ENCODE measurements around the gene CALML5. TPM values are rescaled to one million over a fixed set of nuclear protein-coding genes. Genes with fewer than 3 reads are reported as not detected.
A peak's percentile ranks its signal among the peaks of the same experiment; 100 is the strongest.

The CALML5 gene
- total and polyA plus RNA-seq, 9 of the 15 experiments (the other 6 are each of a cell fraction or from before 2014, with no cell fraction given) = not detected

DNA sequence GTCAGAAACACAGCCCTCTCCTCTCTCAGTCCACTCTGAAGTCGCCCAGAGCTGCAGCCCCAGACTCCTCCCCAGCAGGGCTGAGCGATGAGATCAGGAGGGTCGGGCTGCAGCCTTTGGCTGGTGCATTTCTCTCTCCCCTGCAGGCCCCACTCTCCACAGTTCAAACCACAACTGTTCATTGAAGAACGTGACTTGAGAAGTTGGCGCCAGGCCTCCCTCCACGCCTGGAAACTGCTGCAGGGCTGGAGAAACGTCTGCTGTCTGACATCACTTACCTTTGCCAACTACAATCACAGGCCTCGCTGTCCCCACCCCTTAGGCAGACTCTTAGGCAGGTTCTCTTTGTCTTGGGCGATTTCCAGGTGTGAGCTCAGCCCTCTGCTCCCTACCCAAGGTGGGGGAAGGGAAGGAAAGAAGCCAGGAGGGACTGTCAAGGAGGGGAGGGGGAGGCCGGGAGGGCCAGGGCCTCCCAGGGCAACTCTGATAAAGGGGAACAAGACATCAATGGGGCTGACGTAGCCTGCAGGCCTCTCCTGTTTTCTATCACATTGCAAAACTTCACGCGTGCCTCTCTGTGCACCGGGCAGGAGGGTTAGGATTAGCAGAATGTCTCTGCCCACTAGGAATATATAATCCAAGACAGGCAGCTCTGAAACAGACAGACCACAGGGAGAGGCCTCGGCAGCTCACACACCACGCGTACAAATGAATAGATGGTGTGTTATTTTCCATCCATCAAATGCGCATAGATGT, 32.7 kb downstream of the CALML5 start (continued):
- TF ChIP-seq, protein P1, sequence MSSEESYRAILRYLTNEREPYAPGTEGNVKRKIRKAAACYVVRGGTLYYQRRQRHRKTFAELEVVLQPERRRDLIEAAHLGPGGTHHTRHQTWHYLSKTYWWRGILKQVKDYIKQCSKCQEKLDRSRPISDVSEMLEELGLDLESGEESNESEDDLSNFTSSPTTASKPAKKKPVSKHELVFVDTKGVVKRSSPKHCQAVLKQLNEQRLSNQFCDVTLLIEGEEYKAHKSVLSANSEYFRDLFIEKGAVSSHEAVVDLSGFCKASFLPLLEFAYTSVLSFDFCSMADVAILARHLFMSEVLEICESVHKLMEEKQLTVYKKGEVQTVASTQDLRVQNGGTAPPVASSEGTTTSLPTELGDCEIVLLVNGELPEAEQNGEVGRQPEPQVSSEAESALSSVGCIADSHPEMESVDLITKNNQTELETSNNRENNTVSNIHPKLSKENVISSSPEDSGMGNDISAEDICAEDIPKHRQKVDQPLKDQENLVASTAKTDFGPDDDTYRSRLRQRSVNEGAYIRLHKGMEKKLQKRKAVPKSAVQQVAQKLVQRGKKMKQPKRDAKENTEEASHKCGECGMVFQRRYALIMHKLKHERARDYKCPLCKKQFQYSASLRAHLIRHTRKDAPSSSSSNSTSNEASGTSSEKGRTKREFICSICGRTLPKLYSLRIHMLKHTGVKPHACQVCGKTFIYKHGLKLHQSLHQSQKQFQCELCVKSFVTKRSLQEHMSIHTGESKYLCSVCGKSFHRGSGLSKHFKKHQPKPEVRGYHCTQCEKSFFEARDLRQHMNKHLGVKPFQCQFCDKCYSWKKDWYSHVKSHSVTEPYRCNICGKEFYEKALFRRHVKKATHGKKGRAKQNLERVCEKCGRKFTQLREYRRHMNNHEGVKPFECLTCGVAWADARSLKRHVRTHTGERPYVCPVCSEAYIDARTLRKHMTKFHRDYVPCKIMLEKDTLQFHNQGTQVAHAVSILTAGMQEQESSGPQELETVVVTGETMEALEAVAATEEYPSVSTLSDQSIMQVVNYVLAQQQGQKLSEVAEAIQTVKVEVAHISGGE (CRISPR knock-in tag; IDR thresholded peaks at IDR 0.05) = no peak
- TF ChIP-seq RHOXF2B (CRISPR knock-in tag; conservative IDR thresholded peaks at IDR 0.05) (no peak), ZNF644 (tag; IDR thresholded peaks at IDR 0.05; ENCODE audit: low read depth) (peak; percentile 52; the same call in 1 of the 2 replicates), SMARCE1 (IDR thresholded peaks at IDR 0.05) (0 out of 2 replicates have a peak, but pooled peaks have one; percentile 30), POLR2G (IDR thresholded peaks at IDR 0.05; ENCODE audit: low read depth, low read length) (peak; percentile 58; the same call in 1 of the 2 replicates), GATAD2A (IDR thresholded peaks at IDR 0.05) (peak; percentile 34; the same call in 1 of the 2 replicates), ZFX (CRISPR knock-in tag; IDR thresholded peaks at IDR 0.05) (peak; percentile 60; the same call in 1 of the 2 replicates), SMAD4 (CRISPR knock-in tag; conservative IDR thresholded peaks at IDR 0.05) (peak; percentile 71), RBFOX2 (IDR thresholded peaks at IDR 0.05; ENCODE audit: low read depth, low read length) (peak; percentile 55), NR2C1 (IDR thresholded peaks at IDR 0.05) (no peak), NR2C1 (tag; IDR thresholded peaks at IDR 0.05) (0 out of 2 replicates have a peak, but pooled peaks have one; percentile 20), TARDBP (IDR thresholded peaks at IDR 0.05) (0 out of 2 replicates have a peak, but pooled peaks have one; percentile 45), OTX1 (CRISPR knock-in tag; IDR thresholded peaks at IDR 0.05) (0 out of 2 replicates have a peak, but pooled peaks have one; percentile 7), NFRKB (IDR thresholded peaks at IDR 0.05; ENCODE audit: low read depth) (no peak), RCOR1 (IDR thresholded peaks at IDR 0.05; ENCODE audit: borderline replicate concordance in 1 of 2, low read depth in 2 of 2, low read length in 2 of 2) (0 out of 4 replicates have a peak, but pooled peaks of 1 of the 2 experiments have one; percentile 10), BHLHE40 (IDR thresholded peaks at IDR 0.05; ENCODE audit: low read length) (peak; percentile 81), ZNF583 (CRISPR knock-in tag; IDR thresholded peaks at IDR 0.05) (0 out of 2 replicates have a peak, but pooled peaks have one; percentile 18), MAZ (CRISPR knock-in tag; conservative IDR thresholded peaks at IDR 0.05 in 1 of 2, IDR thresholded peaks at IDR 0.05 in 1 of 2) (peak in 1 of 2 experiments; percentile 45; a peak in 1 of 4 replicates), MTA3 (IDR thresholded peaks at IDR 0.05; ENCODE audit: borderline replicate concordance) (peak; percentile 50; the same call in 1 of the 2 replicates)
- TF ChIP-seq, protein P2, sequence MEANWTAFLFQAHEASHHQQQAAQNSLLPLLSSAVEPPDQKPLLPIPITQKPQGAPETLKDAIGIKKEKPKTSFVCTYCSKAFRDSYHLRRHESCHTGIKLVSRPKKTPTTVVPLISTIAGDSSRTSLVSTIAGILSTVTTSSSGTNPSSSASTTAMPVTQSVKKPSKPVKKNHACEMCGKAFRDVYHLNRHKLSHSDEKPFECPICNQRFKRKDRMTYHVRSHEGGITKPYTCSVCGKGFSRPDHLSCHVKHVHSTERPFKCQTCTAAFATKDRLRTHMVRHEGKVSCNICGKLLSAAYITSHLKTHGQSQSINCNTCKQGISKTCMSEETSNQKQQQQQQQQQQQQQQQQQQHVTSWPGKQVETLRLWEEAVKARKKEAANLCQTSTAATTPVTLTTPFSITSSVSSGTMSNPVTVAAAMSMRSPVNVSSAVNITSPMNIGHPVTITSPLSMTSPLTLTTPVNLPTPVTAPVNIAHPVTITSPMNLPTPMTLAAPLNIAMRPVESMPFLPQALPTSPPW (CRISPR knock-in tag; IDR thresholded peaks at IDR 0.05) = peak; percentile 21
- TF ChIP-seq, protein P3, sequence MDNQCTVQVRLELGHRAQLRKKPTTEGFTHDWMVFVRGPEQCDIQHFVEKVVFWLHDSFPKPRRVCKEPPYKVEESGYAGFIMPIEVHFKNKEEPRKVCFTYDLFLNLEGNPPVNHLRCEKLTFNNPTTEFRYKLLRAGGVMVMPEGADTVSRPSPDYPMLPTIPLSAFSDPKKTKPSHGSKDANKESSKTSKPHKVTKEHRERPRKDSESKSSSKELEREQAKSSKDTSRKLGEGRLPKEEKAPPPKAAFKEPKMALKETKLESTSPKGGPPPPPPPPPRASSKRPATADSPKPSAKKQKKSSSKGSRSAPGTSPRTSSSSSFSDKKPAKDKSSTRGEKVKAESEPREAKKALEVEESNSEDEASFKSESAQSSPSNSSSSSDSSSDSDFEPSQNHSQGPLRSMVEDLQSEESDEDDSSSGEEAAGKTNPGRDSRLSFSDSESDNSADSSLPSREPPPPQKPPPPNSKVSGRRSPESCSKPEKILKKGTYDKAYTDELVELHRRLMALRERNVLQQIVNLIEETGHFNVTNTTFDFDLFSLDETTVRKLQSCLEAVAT (IDR thresholded peaks at IDR 0.05) = peak; percentile 21 to 33; a peak in 1 of 4 replicates
